ENCODE measurements around the gene JKAMP.

Gene JKAMP

GRCh38 chr14:59543873-59544272 lies 59.6 kb downstream of the JKAMP start:
- no peak for DNase-seq

GRCh38 chr14:59547310-59547709 lies 63.0 kb downstream of the JKAMP start:
- no peak for DNase-seq
